H1 (cell line): ENCODE results near the gene NR3C2. TPM values are rescaled to one million over a fixed set of nuclear protein-coding genes. Genes with fewer than 3 reads are reported as not detected.

Experiments used
- CTCF ChIA-PET: fragments of 300-600 bp; sonication (Branson Sonifier 250); formaldehyde crosslinking; loops from one replicate; lab custom pipeline; 2021; ENCODE audit not compliant: partially characterized antibody; lab: Charles Lee
- POLR2A ChIA-PET: fragments of 300-600 bp; sonication (Branson Sonifier 250); formaldehyde crosslinking; loops from one replicate; lab custom pipeline; 2021; ENCODE audit warnings: inconsistent platforms; ENCODE audit not compliant: partially characterized antibody; lab: Charles Lee
- DNase-seq, 2 experiments: peaks; one replicate each; pipeline versions ENCODE4 v3.0.0 to v3.0.0-alpha.2; 2010 to 2022; ENCODE audit warnings: low spot score in 2 of 2, low read depth in 1 of 2, mixed read lengths in 1 of 2
- FAIRE-seq: peaks from 2 replicates; lab custom pipeline; 2011; peaks lifted over from hg19 to GRCh38; lab: Jason Lieb, UNC
- H2AFZ ChIP-seq: 2 replicates; pipeline ENCODE4 v1.8.1; 2012; ENCODE audit warnings: low read length, inconsistent platforms
- H2AK5ac ChIP-seq: 2 replicates; pipeline ENCODE4 v1.6.1; 2013; ENCODE audit warnings: low read depth, low read length
- H2BK120ac ChIP-seq: replicated peaks from 2 replicates; pipeline ENCODE3; 2013; ENCODE audit warnings: low read depth, low read length, inconsistent platforms
- H2BK12ac ChIP-seq: 2 replicates; pipeline ENCODE4 v1.6.1; 2013; ENCODE audit warnings: low read depth, low read length
- H2BK15ac ChIP-seq: 2 replicates; pipeline ENCODE4 v1.6.1; 2013; ENCODE audit warnings: low read length
- H2BK20ac ChIP-seq: 2 replicates; pipeline ENCODE4 v1.6.1; 2013; ENCODE audit warnings: low read length
- H2BK5ac ChIP-seq: 2 replicates; pipeline ENCODE4 v1.6.1; 2013; ENCODE audit warnings: low read depth, low read length
- H3K14ac ChIP-seq: 2 replicates; pipeline ENCODE4 v1.6.1; 2013; ENCODE audit warnings: inconsistent platforms; ENCODE audit not compliant: insufficient read length
- H3K18ac ChIP-seq: 2 replicates; pipeline ENCODE4 v1.6.1; 2013; ENCODE audit warnings: low read length; ENCODE audit errors: extremely low read depth
- H3K23ac ChIP-seq: 2 replicates; pipeline ENCODE4 v1.6.1; 2013; ENCODE audit warnings: inconsistent platforms; ENCODE audit not compliant: insufficient read length
- H3K23me2 ChIP-seq: 2 replicates; pipeline ENCODE4 v1.6.1; 2013; ENCODE audit warnings: low read depth, low read length
- H3K27ac ChIP-seq: 2 replicates; pipeline ENCODE4 v1.6.1; 2011; ENCODE audit warnings: low read depth, low read length, inconsistent platforms
- H3K27me3 ChIP-seq, 4 experiments: replicated peaks in 1 of 4; 1 replicate in 1 of 4; 2 replicates in 3 of 4; pipeline versions ENCODE4 v1.6.1 to v1.8.1; 2011 to 2013; ENCODE audit warnings: low read length in 3 of 4, mild to moderate bottlenecking in 3 of 4, inconsistent platforms in 2 of 4, mixed read lengths in 2 of 4, moderate library complexity in 1 of 4; ENCODE audit not compliant: control insufficient read depth in 3 of 4, insufficient read depth in 3 of 4; ENCODE audit errors: extremely low read depth in 1 of 4
- H3K36me3 ChIP-seq, 4 experiments: 2 replicates each; pipeline versions ENCODE4 v1.6.1 to v1.8.1; 2011 to 2013; ENCODE audit warnings: mild to moderate bottlenecking in 4 of 4, low read length in 3 of 4, moderate library complexity in 2 of 4, control low read depth in 1 of 4, inconsistent platforms in 1 of 4; ENCODE audit not compliant: insufficient read depth in 4 of 4, control insufficient read depth in 2 of 4
- H3K4ac ChIP-seq: replicated peaks from 2 replicates; pipeline ENCODE3; 2013; ENCODE audit warnings: low read length, low read depth, mixed read lengths, inconsistent platforms; ENCODE audit not compliant: insufficient read length
- H3K4me1 ChIP-seq, 4 experiments: replicated peaks in 1 of 4; 1 replicate in 1 of 4; 2 replicates in 3 of 4; pipeline versions ENCODE4 v1.6.1 to v1.8.1; 2011 to 2013; ENCODE audit warnings: low read length in 3 of 4, inconsistent platforms in 2 of 4, mixed read lengths in 1 of 4; ENCODE audit not compliant: insufficient read depth in 4 of 4, control insufficient read depth in 3 of 4
- H3K4me2 ChIP-seq, 2 experiments: 2 replicates each; pipeline versions ENCODE4 v1.6.1 to v1.8.1; 2011 to 2013; ENCODE audit warnings: low read depth in 2 of 2, low read length in 2 of 2, control low read depth in 1 of 2, inconsistent platforms in 1 of 2, mild to moderate bottlenecking in 1 of 2; ENCODE audit not compliant: insufficient read depth in 1 of 2
- H3K4me3 ChIP-seq, 4 experiments: fragments of 200-600, 300-600 bp in 1 of 4; sonication (generic), shearing (Covaris generic), sonication (Bioruptor Twin) in 1 of 4; 2 replicates each; pipeline versions ENCODE4 v1.5.1 to v1.8.1; 2011 to 2016; ENCODE audit warnings: low read length in 4 of 4, low read depth in 3 of 4, control low read depth in 2 of 4, inconsistent platforms in 2 of 4, mild to moderate bottlenecking in 2 of 4, mixed read lengths in 1 of 4, moderate library complexity in 1 of 4; ENCODE audit not compliant: insufficient read depth in 2 of 4; ENCODE audit errors: extremely low read depth in 1 of 4
- H3K56ac ChIP-seq: replicated peaks from 2 replicates; pipeline ENCODE3; 2013; ENCODE audit warnings: low read depth, mild to moderate bottlenecking, mixed read lengths, low read length, inconsistent platforms; ENCODE audit not compliant: insufficient read length
- H3K79me1 ChIP-seq: 2 replicates; pipeline ENCODE4 v1.6.1; 2013; ENCODE audit warnings: low read depth, low read length, control low read depth
- H3K79me2 ChIP-seq, 2 experiments: 2 replicates each; pipeline versions ENCODE4 v1.6.1 to v1.8.1; 2012 to 2013; ENCODE audit warnings: low read length in 2 of 2, mild to moderate bottlenecking in 2 of 2, inconsistent platforms in 1 of 2; ENCODE audit not compliant: insufficient read depth in 2 of 2, control insufficient read depth in 1 of 2
- H3K9ac ChIP-seq, 4 experiments: replicated peaks in 1 of 4; 1 replicate in 1 of 4; 2 replicates in 3 of 4; pipeline versions ENCODE4 v1.6.1 to v1.8.1; 2011 to 2013; ENCODE audit warnings: low read depth in 3 of 4, low read length in 3 of 4, control low read depth in 2 of 4, mild to moderate bottlenecking in 2 of 4, moderate library complexity in 2 of 4, inconsistent platforms in 1 of 4; ENCODE audit errors: extremely low read depth in 1 of 4
- H3K9me3 ChIP-seq, 2 experiments: 2 replicates each; pipeline versions ENCODE4 v1.6.1 to v1.8.1; 2012 to 2013; ENCODE audit warnings: mild to moderate bottlenecking in 2 of 2, moderate library complexity in 2 of 2, control low read depth in 1 of 2, inconsistent platforms in 1 of 2, low read depth in 1 of 2, low read length in 1 of 2, mixed read lengths in 1 of 2; ENCODE audit not compliant: insufficient read depth in 2 of 2
- H4K20me1 ChIP-seq, 2 experiments: replicated peaks in 1 of 2; 2 replicates each; pipeline versions ENCODE3 to v1.8.1; 2011 to 2013; ENCODE audit warnings: inconsistent platforms in 2 of 2, low read length in 2 of 2, mild to moderate bottlenecking in 1 of 2; ENCODE audit not compliant: insufficient read depth in 2 of 2, control insufficient read depth in 1 of 2
- H4K5ac ChIP-seq: 2 replicates; pipeline ENCODE4 v1.6.1; 2013; ENCODE audit warnings: low read length, low read depth, mixed read lengths, inconsistent platforms; ENCODE audit not compliant: insufficient read length
- H4K8ac ChIP-seq: 2 replicates; pipeline ENCODE4 v1.8.0; 2013; ENCODE audit warnings: mild to moderate bottlenecking, moderate library complexity, low read length, inconsistent platforms; ENCODE audit not compliant: insufficient read depth; ENCODE audit errors: extremely low read depth
- H4K91ac ChIP-seq: replicated peaks from 2 replicates; pipeline ENCODE3; 2013; ENCODE audit warnings: low read length, mixed read lengths, inconsistent platforms; ENCODE audit not compliant: insufficient read length
- BCL11A ChIP-seq, 2 experiments: IDR thresholded peaks; one replicate each; pipeline ENCODE4 v1.6.1; 2011; ENCODE audit warnings: low read depth in 2 of 2, low read length in 2 of 2, mild to moderate bottlenecking in 2 of 2
- BRCA1 ChIP-seq: IDR thresholded peaks from 2 replicates; pipeline ENCODE4 v1.6.1; 2012; ENCODE audit warnings: low read depth, low read length, improper control_type of control experiment
- CEBPB ChIP-seq: IDR thresholded peaks from 2 replicates; pipeline ENCODE4 v1.6.1; 2012; ENCODE audit warnings: low read depth, low read length
- CHD2 ChIP-seq: IDR thresholded peaks from 2 replicates; pipeline ENCODE4 v1.6.1; 2012; ENCODE audit warnings: low read length, improper control_type of control experiment
- CREB1 ChIP-seq: IDR thresholded peaks from 2 replicates; pipeline ENCODE4 v1.6.1; 2012; ENCODE audit warnings: inconsistent platforms
- KDM1A ChIP-seq: fragments of 200-600, 300-600 bp; sonication (generic); IDR thresholded peaks from 2 replicates; pipeline ENCODE4 v1.7.1; 2016; ENCODE audit warnings: mild to moderate bottlenecking, low read length, borderline replicate concordance
- SIN3A ChIP-seq, 2 experiments: IDR thresholded peaks in 1 of 2; conservative IDR thresholded peaks in 1 of 2; 2 replicates each; pipeline ENCODE4 v1.6.1; 2011 to 2012; ENCODE audit warnings: low read length in 2 of 2, improper control_type of control experiment in 1 of 2, low read depth in 1 of 2, mild to moderate bottlenecking in 1 of 2
- SIX5 ChIP-seq: IDR thresholded peaks from 2 replicates; pipeline ENCODE4 v1.6.1; 2011; ENCODE audit warnings: mild to moderate bottlenecking, low read depth, low read length
- SP4 ChIP-seq: IDR thresholded peaks from 2 replicates; pipeline ENCODE4 v1.6.1; 2012; ENCODE audit warnings: low read length, inconsistent platforms
- TAF7 ChIP-seq: optimal IDR thresholded peaks from 2 replicates; pipeline ENCODE3; 2011; ENCODE audit warnings: low read depth, mild to moderate bottlenecking, inconsistent platforms, low read length, moderate library complexity, borderline replicate concordance
- TBP ChIP-seq: IDR thresholded peaks from 2 replicates; pipeline ENCODE4 v1.6.1; 2011; ENCODE audit warnings: low read depth, low read length, improper control_type of control experiment
- TCF12 ChIP-seq: IDR thresholded peaks from 2 replicates; pipeline ENCODE4 v1.6.1; 2011; ENCODE audit warnings: low read depth, mild to moderate bottlenecking, low read length
- TEAD4 ChIP-seq: IDR thresholded peaks from 2 replicates; pipeline ENCODE4 v1.6.1; 2012; ENCODE audit warnings: low read depth, low read length, inconsistent platforms, mixed read lengths
- YY1 ChIP-seq: IDR thresholded peaks from 2 replicates; pipeline ENCODE4 v1.6.1; 2011; ENCODE audit warnings: low read depth, mild to moderate bottlenecking, low read length
- WGBS, 2 experiments: shearing (Covaris generic) in 1 of 2; methylation state at CpG; one replicate each; pipeline versions ENCODE4 v1.1.6 to v1.1.7; 2013 to 2015; ENCODE audit warnings: low lambda C conversion rate in 2 of 2, mixed read lengths in 2 of 2, inconsistent platforms in 1 of 2, low coverage in 1 of 2, missing lambda C conversion rate in 1 of 2; ENCODE audit not compliant: insufficient replicate concordance in 2 of 2, insufficient coverage in 1 of 2, insufficient read length in 1 of 2; ENCODE audit errors: extremely low coverage in 1 of 2, missing lambda C conversion rate in 1 of 2; 5-methylcytosine and 5-hydroxymethylcytosine counted together
- polyA plus RNA-seq, 7 experiments: library from polyadenylated mRNA; depleted of rRNA in 3 of 7; stranded (reverse) in 5 of 7; unstranded in 2 of 7; fragments of >200 nt in 5 of 7; fragments of 200-250 nt in 2 of 7; gene quantifications; 1 replicate in 5 of 7; 2 replicates in 1 of 7; 4 replicates in 1 of 7; pipeline versions ENCODE4 v1.2.1 to v1.2.3, GENCODE V29; 2011 to 2013; ENCODE audit warnings: missing spikeins in 2 of 7, mixed read lengths in 2 of 7
- total RNA-seq: library from RNA; stranded (reverse); fragmentation: NEBNext Ultra II Directional; extraction: Animal tissue kit (Norgen Biotek cat#: 25700); gene quantifications from 2 replicates; pipeline ENCODE4 v1.2.1, GENCODE V29; 2021
- TF ChIP-seq, protein P1 (sequence below): IDR thresholded peaks from 2 replicates; pipeline ENCODE4 v1.6.1; 2012; ENCODE audit warnings: low read length, inconsistent platforms

Gene NR3C2
- total and polyA plus RNA-seq, 2 of the 8 experiments (the other 6 are each of a cell fraction or from before 2014, with no cell fraction given): 0.80 to 3.9 TPM

- Histone ChIP-seq H2BK15ac (no peak overlapping the region), H3K56ac (no peak overlapping the region), H3K27ac (no peak overlapping the region), H2BK12ac (no peak overlapping the region), H3K14ac (no peak overlapping the region), H3K79me1 (no peaks in the 10 kb centered on the region), H2AFZ (no peak overlapping the region), H3K27me3 (no peaks in the 10 kb centered on the region), H3K9me3 (no peaks in the 10 kb centered on the region), H3K18ac (no peak overlapping the region), H3K4me2 (no peak overlapping the region), H4K5ac (no peak overlapping the region), H3K36me3 (no peaks in the 10 kb centered on the region), H3K79me2 (no peaks in the 10 kb centered on the region), H2BK120ac (no peak overlapping the region), H3K4me3 (no peak overlapping the region), H2BK20ac (no peak overlapping the region), H3K4ac (no peak overlapping the region), H2BK5ac (no peak overlapping the region), H4K91ac (no peak overlapping the region), H3K23ac (no peak overlapping the region), H2AK5ac (no peak overlapping the region), H4K20me1 (no peaks in the 10 kb centered on the region), H3K9ac (no peak overlapping the region), H3K4me1 (peaks cover 0 to 4% (median 1%) of the 10 kb centered on the region in 4 experiments; a peak in 1 of 7 replicates), H3K23me2 (no peaks in the 10 kb centered on the region), H4K8ac (no peak overlapping the region)
- ChIA-PET CTCF (interaction anchor here (0.7 kb wide), 1 partner anchor 126 kb away, joined by 3 read pairs; no protein-coding TSS in a partner anchor), POLR2A (no interaction called here)
- DNase-seq (no peak), FAIRE-seq (no peak)
- 93% methylated on average over 3 of the region's 3 CpGs; no CpG with 5 or more reads in 1 of the 2 experiments for WGBS, 2 experiments
- TF ChIP-seq CREB1: no peak
- TF ChIP-seq TEAD4: no peak
- no peak for TF ChIP-seq SIN3A (conservative IDR thresholded peaks at IDR 0.05 in 1 of 2, IDR thresholded peaks at IDR 0.05 in 1 of 2; ENCODE audit: low read depth in 1 of 2, low read length in 2 of 2)
- TF ChIP-seq BCL11A (IDR thresholded peaks at IDR 0.05; ENCODE audit: low read depth in 2 of 2, low read length in 2 of 2): no peak
- TF ChIP-seq SP4: no peak
- TF ChIP-seq KDM1A: no peak
- no peak for TF ChIP-seq SIX5
- TF ChIP-seq YY1: no peak
- TF ChIP-seq, protein P1, sequence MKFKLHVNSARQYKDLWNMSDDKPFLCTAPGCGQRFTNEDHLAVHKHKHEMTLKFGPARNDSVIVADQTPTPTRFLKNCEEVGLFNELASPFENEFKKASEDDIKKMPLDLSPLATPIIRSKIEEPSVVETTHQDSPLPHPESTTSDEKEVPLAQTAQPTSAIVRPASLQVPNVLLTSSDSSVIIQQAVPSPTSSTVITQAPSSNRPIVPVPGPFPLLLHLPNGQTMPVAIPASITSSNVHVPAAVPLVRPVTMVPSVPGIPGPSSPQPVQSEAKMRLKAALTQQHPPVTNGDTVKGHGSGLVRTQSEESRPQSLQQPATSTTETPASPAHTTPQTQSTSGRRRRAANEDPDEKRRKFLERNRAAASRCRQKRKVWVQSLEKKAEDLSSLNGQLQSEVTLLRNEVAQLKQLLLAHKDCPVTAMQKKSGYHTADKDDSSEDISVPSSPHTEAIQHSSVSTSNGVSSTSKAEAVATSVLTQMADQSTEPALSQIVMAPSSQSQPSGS: no peak
- TF ChIP-seq BRCA1: no peak
- TF ChIP-seq TBP: no peak
- TF ChIP-seq CEBPB: no peak
- no peak for TF ChIP-seq TCF12
- TF ChIP-seq CHD2: no peak
- no peak for TF ChIP-seq TAF7
Measured at GRCh38 chr4:148200960-148201359, 241.3 kb downstream of the NR3C2 start.
